Activated naive CD8-positive, alpha-beta T cell treated with anti-CD3 and anti-CD28 coated beads, Interleukin-2, amount 10 ng/mL, durations not matched to agents 7 days and 5 days (primary cell): ENCODE results near the gene PCSK2. TPM values are rescaled to one million over a fixed set of nuclear protein-coding genes. Genes with fewer than 3 reads are reported as not detected.

Experiments used
- ATAC-seq: fragments of 150-1000 bp; cut with Tn5 transposase; one replicate; pipeline ENCODE4 v1.10.0; 2021; ENCODE audit warnings: low read depth, moderate library complexity
- POLR2A ChIA-PET: fragments of 350-600 bp; sonication (Branson Sonifier 250); formaldehyde crosslinking; loops from one replicate; lab custom pipeline; 2021; ENCODE audit warnings: antibody characterized with exemption; lab: Charles Lee
- DNase-seq: peaks from one replicate; pipeline ENCODE4 v3.0.0; 2021
- H3K27ac Mint-ChIP-seq: one replicate; pipeline ENCODE4 v1.8.0; 2022; ENCODE audit warnings: mild to moderate bottlenecking, mixed read lengths
- H3K27me3 Mint-ChIP-seq: one replicate; pipeline ENCODE4 v1.8.0; 2022; ENCODE audit warnings: mild to moderate bottlenecking, moderate library complexity, mixed read lengths
- H3K36me3 Mint-ChIP-seq: one replicate; pipeline ENCODE4 v1.8.0; 2021; ENCODE audit warnings: mild to moderate bottlenecking, mixed read lengths
- H3K4me1 Mint-ChIP-seq: one replicate; pipeline ENCODE4 v1.8.0; 2021; ENCODE audit warnings: mixed read lengths
- H3K4me3 Mint-ChIP-seq: one replicate; pipeline ENCODE4 v1.8.0; 2022; ENCODE audit warnings: mild to moderate bottlenecking, moderate library complexity, mixed read lengths
- H3K9me3 Mint-ChIP-seq: one replicate; pipeline ENCODE4 v1.8.0; 2021; ENCODE audit warnings: mixed read lengths
- total RNA-seq, 2 experiments: library from RNA; stranded (reverse); gene quantifications; one replicate each; pipeline ENCODE4 v1.2.3, GENCODE V29; 2021

PCSK2 gene
- total RNA-seq, 2 experiments from 2014 or later = not detected

- Mint-ChIP-seq H3K27me3 (peaks cover 4% of the 10 kb centered on the region), H3K27ac (no peak overlapping the region), H3K36me3 (no peaks in the 10 kb centered on the region), H3K9me3 (no peaks in the 10 kb centered on the region), H3K4me1 (no peaks in the 10 kb centered on the region), H3K4me3 (no peak overlapping the region)
- POLR2A ChIA-PET = no interaction called here
- DNase-seq (no peak), ATAC-seq (no peak)
Measured at GRCh38 chr20:17287998-17288397, 61.2 kb downstream of the PCSK2 start.

- POLR2A ChIA-PET = no interaction called here
- no peaks in the 10 kb centered on the region for H3K9me3 Mint-ChIP-seq
- DNase-seq = no peak
- no peaks in the 10 kb centered on the region for H3K36me3 Mint-ChIP-seq
- no peaks in the 10 kb centered on the region for H3K4me1 Mint-ChIP-seq
- H3K4me3 Mint-ChIP-seq = no peak overlapping the region
- ATAC-seq = no peak
- H3K27me3 Mint-ChIP-seq = no peaks in the 10 kb centered on the region
- no peak overlapping the region for H3K27ac Mint-ChIP-seq
Measured at GRCh38 chr20:17295151-17295726, 68.4 kb downstream of the PCSK2 start.

- no peaks in the 10 kb centered on the region for H3K36me3 Mint-ChIP-seq
Measured at GRCh38 chr20:17295991-17296390, 69.2 kb downstream of the PCSK2 start.

GRCh38 chr20:17298171-17298570 lies 71.3 kb downstream of the PCSK2 start:
- H3K27me3 Mint-ChIP-seq = no peaks in the 10 kb centered on the region
- ATAC-seq = no peak
- POLR2A ChIA-PET = no interaction called here
- no peak for DNase-seq
- no peaks in the 10 kb centered on the region for H3K9me3 Mint-ChIP-seq
- no peak overlapping the region for H3K27ac Mint-ChIP-seq
- H3K36me3 Mint-ChIP-seq = no peaks in the 10 kb centered on the region
- H3K4me1 Mint-ChIP-seq = no peaks in the 10 kb centered on the region
- no peak overlapping the region for H3K4me3 Mint-ChIP-seq

More at GRCh38 chr20:17295991-17296390, 69.2 kb downstream of the PCSK2 start:
- Mint-ChIP-seq H3K4me3 (no peak overlapping the region), H3K27ac (no peak overlapping the region), H3K4me1 (no peaks in the 10 kb centered on the region), H3K27me3 (no peaks in the 10 kb centered on the region), H3K9me3 (no peaks in the 10 kb centered on the region)
- POLR2A ChIA-PET = no interaction called here
- no peak for ATAC-seq
- no peak for DNase-seq

- ATAC-seq (no peak), DNase-seq (no peak)
- Mint-ChIP-seq H3K27me3 (no peaks in the 10 kb centered on the region), H3K4me3 (no peak overlapping the region), H3K9me3 (no peaks in the 10 kb centered on the region), H3K27ac (no peak overlapping the region), H3K4me1 (no peaks in the 10 kb centered on the region), H3K36me3 (no peaks in the 10 kb centered on the region)
- POLR2A ChIA-PET = no interaction called here
Measured at GRCh38 chr20:17298751-17299150, 71.9 kb downstream of the PCSK2 start.

GRCh38 chr20:17300113-17300512 lies 73.3 kb downstream of the PCSK2 start:
- Mint-ChIP-seq H3K9me3 (no peaks in the 10 kb centered on the region), H3K4me1 (no peaks in the 10 kb centered on the region), H3K4me3 (no peak overlapping the region), H3K27me3 (no peaks in the 10 kb centered on the region), H3K36me3 (no peaks in the 10 kb centered on the region), H3K27ac (no peak overlapping the region)
- POLR2A ChIA-PET = no interaction called here
- no peak for DNase-seq
- ATAC-seq = no peak

GRCh38 chr20:17304774-17305173 lies 77.9 kb downstream of the PCSK2 start:
- no peaks in the 10 kb centered on the region for H3K27me3 Mint-ChIP-seq
- POLR2A ChIA-PET = no interaction called here
- H3K9me3 Mint-ChIP-seq = no peaks in the 10 kb centered on the region
- no peak overlapping the region for H3K4me3 Mint-ChIP-seq
- no peaks in the 10 kb centered on the region for H3K4me1 Mint-ChIP-seq
- ATAC-seq (no peak), DNase-seq (no peak)
- H3K36me3 Mint-ChIP-seq = no peaks in the 10 kb centered on the region
- H3K27ac Mint-ChIP-seq = no peak overlapping the region

GRCh38 chr20:17306427-17306826 lies 79.6 kb downstream of the PCSK2 start:
- H3K4me1 Mint-ChIP-seq = no peaks in the 10 kb centered on the region
- ATAC-seq (no peak), DNase-seq (no peak)
- POLR2A ChIA-PET = no interaction called here
- H3K27me3 Mint-ChIP-seq = no peaks in the 10 kb centered on the region
- no peaks in the 10 kb centered on the region for H3K9me3 Mint-ChIP-seq
- no peaks in the 10 kb centered on the region for H3K36me3 Mint-ChIP-seq
- no peak overlapping the region for H3K27ac Mint-ChIP-seq
- no peak overlapping the region for H3K4me3 Mint-ChIP-seq

GRCh38 chr20:17314264-17314663 lies 87.4 kb downstream of the PCSK2 start:
- H3K27me3 Mint-ChIP-seq = peaks cover 28% of the 10 kb centered on the region
- no peak overlapping the region for H3K27ac Mint-ChIP-seq
- no peaks in the 10 kb centered on the region for H3K36me3 Mint-ChIP-seq
- POLR2A ChIA-PET = no interaction called here
- H3K4me3 Mint-ChIP-seq = no peak overlapping the region
- no peaks in the 10 kb centered on the region for H3K4me1 Mint-ChIP-seq
- DNase-seq (no peak), ATAC-seq (no peak)
- no peaks in the 10 kb centered on the region for H3K9me3 Mint-ChIP-seq

- Mint-ChIP-seq H3K27me3 (peaks cover 28% of the 10 kb centered on the region), H3K4me1 (no peaks in the 10 kb centered on the region), H3K4me3 (no peak overlapping the region), H3K27ac (no peak overlapping the region), H3K36me3 (no peaks in the 10 kb centered on the region), H3K9me3 (no peaks in the 10 kb centered on the region)
- POLR2A ChIA-PET = no interaction called here
- no peak for ATAC-seq
- DNase-seq = no peak
Measured at GRCh38 chr20:17315407-17316231, 88.8 kb downstream of the PCSK2 start.

- POLR2A ChIA-PET = no interaction called here
- Mint-ChIP-seq H3K27me3 (peaks cover 28% of the 10 kb centered on the region), H3K36me3 (no peaks in the 10 kb centered on the region), H3K4me3 (no peak overlapping the region), H3K27ac (no peak overlapping the region), H3K9me3 (no peaks in the 10 kb centered on the region), H3K4me1 (no peaks in the 10 kb centered on the region)
- ATAC-seq = no peak
- DNase-seq = no peak
Measured at GRCh38 chr20:17316316-17317038, 89.6 kb downstream of the PCSK2 start.

- DNase-seq (no peak), ATAC-seq (no peak)
- H3K4me3 Mint-ChIP-seq = no peak overlapping the region
- H3K27ac Mint-ChIP-seq = no peak overlapping the region
- POLR2A ChIA-PET = no interaction called here
- no peaks in the 10 kb centered on the region for H3K9me3 Mint-ChIP-seq
- H3K36me3 Mint-ChIP-seq = no peaks in the 10 kb centered on the region
- H3K4me1 Mint-ChIP-seq = no peaks in the 10 kb centered on the region
- H3K27me3 Mint-ChIP-seq = peaks cover 28% of the 10 kb centered on the region
Measured at GRCh38 chr20:17317341-17317740, 90.5 kb downstream of the PCSK2 start.

GRCh38 chr20:17320456-17320855 lies 93.6 kb downstream of the PCSK2 start:
- ATAC-seq = no peak
- POLR2A ChIA-PET = no interaction called here
- no peak overlapping the region for H3K27ac Mint-ChIP-seq
- no peaks in the 10 kb centered on the region for H3K4me1 Mint-ChIP-seq
- DNase-seq = no peak
- H3K9me3 Mint-ChIP-seq = no peaks in the 10 kb centered on the region
- peaks cover 20% of the 10 kb centered on the region for H3K27me3 Mint-ChIP-seq
- no peak overlapping the region for H3K4me3 Mint-ChIP-seq
- no peaks in the 10 kb centered on the region for H3K36me3 Mint-ChIP-seq

GRCh38 chr20:17326096-17326495 lies 99.3 kb downstream of the PCSK2 start:
- POLR2A ChIA-PET = no interaction called here
- Mint-ChIP-seq H3K27me3 (peaks cover 15% of the 10 kb centered on the region), H3K9me3 (no peaks in the 10 kb centered on the region), H3K4me3 (no peak overlapping the region), H3K36me3 (no peaks in the 10 kb centered on the region), H3K27ac (no peak overlapping the region), H3K4me1 (no peaks in the 10 kb centered on the region)
- ATAC-seq = no peak
- DNase-seq = no peak
